Mucosa of descending colon (tissue), 3 donors: ENCODE results near the gene TFCP2L1. TPM values are rescaled to one million over a fixed set of nuclear protein-coding genes. Genes with fewer than 3 reads are reported as not detected.

Experiments used
- ATAC-seq: fragments of 200-7000 bp; cut with Tn5 transposase; one replicate; pipeline ENCODE4 v1.9.1; 2020; ENCODE audit warnings: mild to moderate bottlenecking, moderate library complexity
- DNase-seq, 3 donors: peaks; one replicate each; pipeline ENCODE4 v3.0.0-alpha.2; 2020
- H3K36me3 ChIP-seq: fragments of 200-600 bp; one replicate; pipeline ENCODE4 v1.8.0; 2021; ENCODE audit warnings: low read depth, mild to moderate bottlenecking
- H3K4me1 ChIP-seq: fragments of 200-600 bp; one replicate; pipeline ENCODE4 v1.8.0; 2021; ENCODE audit warnings: low read depth, mild to moderate bottlenecking
- H3K4me3 ChIP-seq: fragments of 200-600 bp; one replicate; pipeline ENCODE4 v1.8.0; 2021; ENCODE audit warnings: mild to moderate bottlenecking
- H3K9me3 ChIP-seq: fragments of 200-600 bp; one replicate; pipeline ENCODE4 v1.8.0; 2021; ENCODE audit warnings: mild to moderate bottlenecking
- CTCF ChIP-seq: fragments of 200-600 bp; IDR thresholded peaks from one replicate; pipeline ENCODE4 v1.8.0; 2022; ENCODE audit warnings: antibody characterized with exemption, mild to moderate bottlenecking
- intact Hi-C, 2 donors: fragments of 100-400 bp; cut with DNase I in 1 of 2; cut with micrococcal nuclease in 1 of 2; formaldehyde crosslinking; loops; one replicate each; pipeline versions ENCODE4 v1.11.0 to v1.11.1; 2022; cut with DNase I, micrococcal nuclease
- total RNA-seq, 3 donors: library from RNA; stranded (reverse); fragmentation: NEBNext Ultra II Directional in 2 of 3; extraction: Animal tissue kit (Norgen Biotek cat#: 25700) in 2 of 3; gene quantifications; one replicate each; pipeline versions ENCODE4 v1.2.1 to v1.2.4, GENCODE V29; 2021 to 2023
- donor health status: DM: no; HTN: no; CAD: no; lungs with moderate emphysema.
- donor health status: DM: no; HTN: no; CAD: no.
- donor health status: DM: no; HTN: yes; CAD: no.

Gene TFCP2L1
- total RNA-seq, 3 donors from 2014 or later, result 46.9 to 111 (median 107) TPM

DNA sequence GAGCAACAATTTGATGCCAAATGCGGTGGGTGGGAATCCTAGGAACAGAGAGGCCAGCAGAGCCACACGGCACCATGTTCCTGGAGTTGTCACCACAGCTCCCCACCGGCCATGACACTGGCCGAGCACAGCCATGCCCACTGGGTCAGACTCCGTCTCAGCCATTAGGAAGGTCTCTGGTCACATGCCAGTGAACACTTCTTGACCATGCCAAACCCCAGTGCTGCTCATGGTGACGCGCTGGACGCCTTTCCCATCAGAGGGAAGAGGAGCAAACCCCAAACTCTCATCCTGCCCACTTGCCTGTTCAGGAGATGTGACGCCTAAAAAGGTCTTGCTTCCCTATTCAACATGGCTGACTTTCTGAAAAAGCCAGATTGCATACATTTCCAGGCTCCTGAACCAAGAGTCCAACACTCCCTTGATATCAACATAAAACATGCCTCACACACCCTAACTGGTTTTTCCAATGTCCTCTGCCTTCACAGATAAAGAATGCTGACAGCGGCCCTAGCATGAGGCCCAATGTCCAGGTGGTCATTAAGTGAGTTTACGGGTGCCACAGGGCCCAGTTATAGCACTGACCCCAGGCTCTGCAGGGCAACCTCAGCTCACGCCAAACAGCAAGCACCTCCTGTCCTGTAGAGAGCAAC lies 31.9 kb downstream of the TFCP2L1 start:
- DNase-seq, result no peak
- no peak for TF ChIP-seq CTCF
- no peaks in the 10 kb centered on the region for H3K9me3 ChIP-seq
- intact Hi-C loops, result no loop called here
- no peaks in the 10 kb centered on the region for H3K36me3 ChIP-seq
- H3K4me3 ChIP-seq, result no peak overlapping the region
- peaks cover 28% of the 10 kb centered on the region for H3K4me1 ChIP-seq
- no peak for ATAC-seq

- ATAC-seq (no peak), DNase-seq (no peak)
- H3K36me3 ChIP-seq, result peaks cover 4% of the 10 kb centered on the region
- H3K4me1 ChIP-seq, result peaks cover 15% of the 10 kb centered on the region
- TF ChIP-seq CTCF, result no peak
- intact Hi-C loops, result no loop called here
- H3K4me3 ChIP-seq, result no peak overlapping the region
- H3K9me3 ChIP-seq, result no peaks in the 10 kb centered on the region
These were observed 33.5 kb downstream of the TFCP2L1 start for GRCh38 chr2:121251497-121251896.

- TF ChIP-seq CTCF, result no peak
- no peak for DNase-seq
- H3K9me3 ChIP-seq, result no peaks in the 10 kb centered on the region
- peaks cover 7% of the 10 kb centered on the region for H3K36me3 ChIP-seq
- intact Hi-C loops, result no loop called here
- H3K4me1 ChIP-seq, result peaks cover 2% of the 10 kb centered on the region
- H3K4me3 ChIP-seq, result no peak overlapping the region
- no peak for ATAC-seq
These were observed 36.1 kb downstream of the TFCP2L1 start for GRCh38 chr2:121248766-121249343.

- H3K4me3 ChIP-seq, result no peak overlapping the region
- no peaks in the 10 kb centered on the region for H3K9me3 ChIP-seq
- ATAC-seq, result no peak
- peaks cover 2% of the 10 kb centered on the region for H3K4me1 ChIP-seq
- no peak for DNase-seq
- no peak for TF ChIP-seq CTCF
- intact Hi-C loops, result no loop called here
- peaks cover 7% of the 10 kb centered on the region for H3K36me3 ChIP-seq
These were observed 37.0 kb downstream of the TFCP2L1 start for GRCh38 chr2:121247971-121248370.

GRCh38 chr2:121247534-121247933 lies 37.5 kb downstream of the TFCP2L1 start:
- Histone ChIP-seq H3K9me3 (no peaks in the 10 kb centered on the region), H3K36me3 (peaks cover 7% of the 10 kb centered on the region), H3K4me3 (no peak overlapping the region), H3K4me1 (peaks cover 2% of the 10 kb centered on the region)
- no peak for TF ChIP-seq CTCF
- intact Hi-C loops, result no loop called here
- no peak for ATAC-seq
- no peak for DNase-seq
